Adipocyte (in vitro differentiated cells): ENCODE measurements around the gene COPE.
A peak's percentile ranks its signal among the peaks of the same experiment; 100 is the strongest.

Experiments
- DNase-seq: peaks from one replicate; pipeline ENCODE4 v3.0.0-alpha.2; 2015; ENCODE audit warnings: low read depth
- H3K27me3 ChIP-seq: replicated peaks from 2 replicates; pipeline ENCODE4 v1.7.0; 2013; ENCODE audit warnings: mild to moderate bottlenecking, low read length, moderate library complexity; ENCODE audit not compliant: control insufficient read depth, insufficient read depth
- H3K36me3 ChIP-seq: 2 replicates; pipeline ENCODE4 v1.7.0; 2013; ENCODE audit warnings: low read length, mild to moderate bottlenecking, moderate library complexity; ENCODE audit not compliant: control insufficient read depth, insufficient read depth, severe bottlenecking
- H3K4me1 ChIP-seq: 2 replicates; pipeline ENCODE4 v1.7.0; 2013; ENCODE audit warnings: mild to moderate bottlenecking, low read length, moderate library complexity; ENCODE audit not compliant: control insufficient read depth, insufficient read depth
- H3K4me3 ChIP-seq: 2 replicates; pipeline ENCODE4 v1.7.0; 2013; ENCODE audit warnings: mild to moderate bottlenecking, low read length, moderate library complexity
- H3K9ac ChIP-seq: 2 replicates; pipeline ENCODE4 v1.7.0; 2013; ENCODE audit warnings: mild to moderate bottlenecking, low read length, moderate library complexity
- H3K9me3 ChIP-seq: 2 replicates; pipeline ENCODE4 v1.7.0; 2013; ENCODE audit warnings: mild to moderate bottlenecking, low read length, moderate library complexity; ENCODE audit not compliant: control insufficient read depth

The COPE gene

GRCh38 chr19:18851673-18852325, 67.4 kb downstream of the COPE start:
- peak overlapping the region; percentile 84 for H3K9ac ChIP-seq
- no peaks in the 10 kb centered on the region for H3K27me3 ChIP-seq
- no peak overlapping the region for H3K4me3 ChIP-seq
- H3K9me3 ChIP-seq: no peaks in the 10 kb centered on the region
- H3K36me3 ChIP-seq: peaks cover 61% of the 10 kb centered on the region
- DNase-seq: no peak
- H3K4me1 ChIP-seq: peaks cover 52% of the 10 kb centered on the region

- H3K27me3 ChIP-seq: no peaks in the 10 kb centered on the region
- peaks cover 56% of the 10 kb centered on the region for H3K4me1 ChIP-seq
- peak overlapping the region; percentile 65 for H3K4me3 ChIP-seq
- H3K9ac ChIP-seq: peak overlapping the region; percentile 84
- no peaks in the 10 kb centered on the region for H3K9me3 ChIP-seq
- peaks cover 54% of the 10 kb centered on the region for H3K36me3 ChIP-seq
- DNase-seq: no peak
These were observed 68.5 kb downstream of the COPE start for GRCh38 chr19:18850471-18851375.

GRCh38 chr19:18849838-18850400, 69.3 kb downstream of the COPE start:
- Histone ChIP-seq H3K27me3 (no peaks in the 10 kb centered on the region), H3K36me3 (peaks cover 46% of the 10 kb centered on the region), H3K4me3 (peak overlapping the region; percentile 65), H3K9me3 (no peaks in the 10 kb centered on the region), H3K9ac (peak overlapping the region; percentile 84), H3K4me1 (peaks cover 60% of the 10 kb centered on the region)
- DNase-seq: no peak
